Spinal cord (tissue), 10 donors: ENCODE measurements around the gene RASL11B. TPM values are rescaled to one million over a fixed set of nuclear protein-coding genes. Genes with fewer than 3 reads are reported as not detected.
A peak's percentile ranks its signal among the peaks of the same experiment; 100 is the strongest.

ENCODE experiments used
- DNase-seq, 6 donors: peaks; one replicate each; pipeline versions ENCODE4 v3.0.0 to v3.0.0-alpha.2; 2013 to 2015; ENCODE audit warnings: low spot score in 6 of 6, low read depth in 4 of 6
- H3K27ac ChIP-seq: one replicate; pipeline ENCODE4 v1.5.1; 2013; ENCODE audit warnings: low read depth, low read length, control low read depth
- H3K27me3 ChIP-seq: one replicate; pipeline ENCODE4 v1.6.1; 2013; ENCODE audit warnings: low read length; ENCODE audit not compliant: control insufficient read depth, insufficient read depth
- H3K36me3 ChIP-seq: one replicate; pipeline ENCODE4 v1.6.1; 2013; ENCODE audit warnings: low read length; ENCODE audit not compliant: control insufficient read depth, insufficient read depth
- H3K4me1 ChIP-seq: one replicate; pipeline ENCODE4 v1.6.1; 2013; ENCODE audit warnings: low read length; ENCODE audit not compliant: control insufficient read depth, insufficient read depth
- H3K4me3 ChIP-seq: one replicate; pipeline ENCODE4 v1.5.1; 2013; ENCODE audit warnings: low read depth, low read length, control low read depth
- H3K9me3 ChIP-seq: one replicate; pipeline ENCODE4 v1.6.1; 2013; ENCODE audit warnings: low read length; ENCODE audit not compliant: control insufficient read depth, insufficient read depth
- WGBS: methylation state at CpG from one replicate; pipeline ENCODE4 v1.1.5; 2013; ENCODE audit warnings: missing lambda C conversion rate; ENCODE audit not compliant: insufficient coverage; 5-methylcytosine and 5-hydroxymethylcytosine counted together
- polyA plus RNA-seq, 2 donors: library from polyadenylated mRNA; unstranded; fragments of 120-200 nt; gene quantifications; one replicate each; pipeline ENCODE4 v1.2.1, GENCODE V29; 2013; ENCODE audit not compliant: insufficient read length in 2 of 2
- total RNA-seq, 2 donors: library from RNA; depleted of rRNA in 1 of 2; stranded (reverse); fragments of 120-200 nt in 1 of 2; fragments of >200 nt in 1 of 2; gene quantifications; one replicate each; pipeline versions ENCODE4 v1.2.3 to v1.2.4, GENCODE V29; 2013 to 2014
- donor health status: healthy.

RASL11B gene
- total and polyA plus RNA-seq, 4 donors, result 6.3 to 10.2 (median 8.6) TPM

DNA sequence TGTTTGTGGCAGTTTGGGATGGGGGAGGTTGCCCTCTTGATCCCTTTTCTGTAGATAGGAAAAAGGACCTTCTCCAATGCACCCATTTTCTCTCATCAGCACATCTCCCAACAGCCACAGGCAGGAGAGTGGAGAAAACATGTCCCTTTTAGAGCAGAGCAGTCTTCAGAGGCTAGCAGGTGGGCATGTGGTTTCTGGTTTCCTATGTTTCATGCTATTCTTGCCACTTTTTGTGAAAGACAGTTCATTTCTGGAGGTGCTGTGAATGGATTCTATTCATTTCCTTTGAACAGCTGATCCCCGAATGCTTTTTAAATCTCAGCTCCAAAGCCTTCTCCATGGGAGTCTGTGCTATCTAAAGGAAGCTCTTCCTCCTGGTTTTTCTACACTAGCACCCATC, 18.9 kb downstream of the RASL11B start:
- no peaks in the 10 kb centered on the region for H3K36me3 ChIP-seq
- H3K27me3 ChIP-seq, result no peaks in the 10 kb centered on the region
- no peak overlapping the region for H3K27ac ChIP-seq
- DNase-seq, result no peak
- H3K4me1 ChIP-seq, result no peaks in the 10 kb centered on the region
- H3K4me3 ChIP-seq, result no peak overlapping the region
- WGBS, result no CpG with 5 or more reads among the region's 1 CpG
- H3K9me3 ChIP-seq, result no peaks in the 10 kb centered on the region

DNA sequence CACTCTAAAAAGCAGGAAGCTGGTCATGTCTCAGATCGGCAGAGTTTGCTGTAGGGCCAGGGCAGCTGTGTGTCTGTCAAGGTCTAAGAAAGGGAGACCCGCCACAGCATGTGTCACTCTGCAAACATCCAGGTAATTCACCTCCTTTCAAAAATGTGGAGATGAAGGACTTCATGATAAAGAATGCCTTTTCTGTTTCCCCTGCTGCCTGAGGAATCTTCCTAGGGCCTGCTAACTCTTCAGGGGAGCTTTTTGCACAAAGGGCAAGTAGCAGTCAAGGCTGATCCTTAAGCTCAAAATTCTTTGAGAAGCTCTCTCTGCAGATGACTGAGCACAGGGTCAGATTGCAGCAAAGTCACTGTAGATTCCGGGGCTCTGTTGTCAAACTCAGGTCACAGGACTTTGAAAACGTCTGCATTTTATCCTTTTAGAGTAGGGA, 21.1 kb downstream of the RASL11B start:
- no peaks in the 10 kb centered on the region for H3K36me3 ChIP-seq
- no peak overlapping the region for H3K4me3 ChIP-seq
- H3K4me1 ChIP-seq, result no peaks in the 10 kb centered on the region
- peaks cover 3% of the 10 kb centered on the region for H3K9me3 ChIP-seq
- no peak overlapping the region for H3K27ac ChIP-seq
- WGBS, result 41% methylated on average over 3 of the region's 4 CpGs
- H3K27me3 ChIP-seq, result no peaks in the 10 kb centered on the region
- DNase-seq, result no peak

DNA sequence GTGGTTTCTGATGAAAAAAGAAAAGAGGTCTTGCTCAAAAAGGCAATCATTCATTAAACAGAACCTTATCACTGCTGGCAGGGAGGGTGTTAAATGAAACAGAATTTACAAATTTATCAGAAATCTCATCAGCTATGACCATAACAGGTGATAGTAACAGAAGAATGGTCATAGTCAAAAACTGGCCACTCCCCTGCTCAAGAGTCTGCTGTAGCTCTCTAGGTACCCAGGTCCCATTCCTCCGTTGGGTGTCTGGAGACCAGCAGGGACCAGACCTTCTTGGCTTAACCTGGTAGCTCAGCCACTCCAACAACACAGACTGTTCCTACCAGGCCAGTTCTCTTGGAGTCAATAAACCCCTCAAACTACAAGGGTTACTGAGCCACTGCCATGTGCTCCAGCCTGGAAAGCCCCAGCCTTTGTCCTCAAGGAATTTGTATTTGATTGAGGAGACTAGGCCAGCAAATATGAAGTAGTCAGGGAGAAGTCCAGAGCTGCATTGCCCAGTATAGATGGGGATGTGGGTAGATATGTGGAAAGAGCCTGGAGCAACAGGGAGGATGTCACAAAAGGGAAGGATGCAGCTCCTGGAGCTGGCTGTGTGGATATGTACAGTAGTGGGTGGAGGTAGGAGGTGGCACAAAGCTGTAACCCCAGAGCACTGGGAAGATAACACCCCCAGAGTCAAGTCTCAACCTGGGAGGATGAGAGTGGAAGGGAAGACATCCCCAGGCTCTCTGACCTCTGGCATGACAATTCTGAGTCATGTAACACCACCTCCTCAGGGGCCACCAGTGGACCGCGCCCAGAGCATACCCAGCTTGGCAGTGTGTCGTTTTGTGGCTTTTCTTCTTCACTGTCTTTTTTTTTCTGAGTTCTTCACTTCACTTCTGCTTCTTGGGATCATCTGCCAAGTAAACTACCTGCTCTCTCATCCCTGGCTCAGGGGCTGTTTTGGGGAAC, 21.9 kb downstream of the RASL11B start:
- 100% methylated on average over 2 of the region's 4 CpGs for WGBS
- H3K27me3 ChIP-seq, result no peaks in the 10 kb centered on the region
- no peak overlapping the region for H3K4me3 ChIP-seq
- H3K9me3 ChIP-seq, result peaks cover 3% of the 10 kb centered on the region
- no peaks in the 10 kb centered on the region for H3K36me3 ChIP-seq
- H3K27ac ChIP-seq, result no peak overlapping the region
- no peaks in the 10 kb centered on the region for H3K4me1 ChIP-seq
- DNase-seq, result no peak

DNA sequence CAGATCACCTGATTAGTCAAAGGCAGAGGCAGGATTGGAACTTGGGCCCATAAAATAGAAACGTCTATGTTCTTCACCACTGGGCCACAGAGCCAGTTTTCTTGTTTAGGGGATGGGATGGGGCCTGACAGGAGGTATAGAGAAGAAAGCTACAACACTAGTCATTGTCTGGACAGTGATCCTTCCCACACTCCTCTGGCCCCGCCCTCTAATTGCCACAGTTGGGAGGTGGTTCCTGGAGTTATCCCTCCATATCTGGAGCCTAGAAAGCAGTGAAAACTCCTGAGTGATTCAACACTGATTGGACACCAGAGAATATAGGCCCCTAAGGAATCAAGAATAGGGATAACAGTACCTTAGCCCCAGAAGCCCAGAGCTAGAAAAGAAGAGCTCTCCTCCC, 22.9 kb downstream of the RASL11B start:
- no peaks in the 10 kb centered on the region for H3K4me1 ChIP-seq
- H3K27me3 ChIP-seq, result no peaks in the 10 kb centered on the region
- whole genome bisulfite sequencing, result 100% methylated on average over 1 of the region's 2 CpGs
- no peak overlapping the region for H3K27ac ChIP-seq
- no peak overlapping the region for H3K4me3 ChIP-seq
- DNase-seq, result no peak
- peaks cover 3% of the 10 kb centered on the region for H3K9me3 ChIP-seq
- no peaks in the 10 kb centered on the region for H3K36me3 ChIP-seq

DNA sequence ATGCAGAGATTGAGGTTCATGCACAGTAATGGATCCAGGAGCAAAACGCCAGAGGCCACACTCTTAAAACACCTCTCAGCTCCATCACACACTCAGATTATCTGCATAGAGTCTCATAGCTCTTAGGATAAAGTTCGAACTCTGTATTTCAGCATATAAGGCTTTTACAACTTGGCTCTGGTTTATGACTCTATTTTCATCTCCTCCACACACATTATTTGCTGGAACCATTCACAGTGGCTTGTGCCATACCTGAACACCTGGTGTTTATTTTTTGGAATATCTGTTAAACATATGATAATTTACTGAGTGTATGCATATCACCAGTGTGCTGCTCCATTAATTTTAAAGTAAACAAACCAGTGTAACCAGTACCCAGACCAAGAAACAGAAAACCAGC, 27.2 kb downstream of the RASL11B start:
- 83% methylated on average over 2 of the region's 2 CpGs for WGBS
- H3K4me3 ChIP-seq, result no peak overlapping the region
- H3K4me1 ChIP-seq, result no peaks in the 10 kb centered on the region
- H3K27me3 ChIP-seq, result no peaks in the 10 kb centered on the region
- H3K9me3 ChIP-seq, result peaks cover 3% of the 10 kb centered on the region
- no peak for DNase-seq
- H3K36me3 ChIP-seq, result no peaks in the 10 kb centered on the region
- H3K27ac ChIP-seq, result no peak overlapping the region

- no peak overlapping the region for H3K27ac ChIP-seq
- no peak overlapping the region for H3K4me3 ChIP-seq
- H3K4me1 ChIP-seq, result no peaks in the 10 kb centered on the region
- DNase-seq, result peak in 1 of 6 donors; percentile 50
- no peaks in the 10 kb centered on the region for H3K27me3 ChIP-seq
- no peaks in the 10 kb centered on the region for H3K36me3 ChIP-seq
- WGBS, result no CpG with 5 or more reads among the region's 2 CpGs
- peaks cover 3% of the 10 kb centered on the region for H3K9me3 ChIP-seq
Measured at GRCh38 chr4:52889778-52890520, 27.8 kb downstream of the RASL11B start.

- no peak overlapping the region for H3K4me3 ChIP-seq
- no peaks in the 10 kb centered on the region for H3K4me1 ChIP-seq
- H3K36me3 ChIP-seq, result no peaks in the 10 kb centered on the region
- no peaks in the 10 kb centered on the region for H3K27me3 ChIP-seq
- no peak overlapping the region for H3K27ac ChIP-seq
- peaks cover 3% of the 10 kb centered on the region for H3K9me3 ChIP-seq
- no peak for DNase-seq
- WGBS, result no CpG with 5 or more reads among the region's 1 CpG
Measured at GRCh38 chr4:52890521-52890791, 28.3 kb downstream of the RASL11B start.

GRCh38 chr4:52891743-52892142, 29.6 kb downstream of the RASL11B start:
- Histone ChIP-seq H3K4me1 (no peaks in the 10 kb centered on the region), H3K27ac (no peak overlapping the region), H3K27me3 (no peaks in the 10 kb centered on the region), H3K36me3 (no peaks in the 10 kb centered on the region), H3K9me3 (no peaks in the 10 kb centered on the region), H3K4me3 (no peak overlapping the region)
- no peak for DNase-seq
- WGBS, result 77% methylated on average over 1 of the region's 1 CpG

DNA sequence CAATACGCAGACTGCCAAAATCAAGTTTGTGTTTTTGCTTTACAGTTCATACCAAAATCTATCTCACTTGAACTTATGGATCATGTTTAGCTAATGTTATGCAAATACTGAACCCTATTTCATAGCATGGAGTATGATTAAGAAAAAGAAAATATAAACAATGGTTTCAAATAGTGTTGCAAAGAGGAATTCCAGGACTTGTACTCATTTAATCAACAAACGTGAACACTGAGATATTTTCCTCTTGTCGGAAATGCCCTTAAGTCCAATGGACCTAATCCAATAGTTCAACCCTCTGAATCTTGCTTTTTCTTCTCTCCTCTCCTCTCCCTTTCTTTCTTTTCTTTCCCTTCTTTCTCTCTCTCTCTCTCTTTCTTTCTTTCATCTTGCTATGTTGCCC, 30.8 kb downstream of the RASL11B start:
- Histone ChIP-seq H3K4me3 (no peak overlapping the region), H3K9me3 (no peaks in the 10 kb centered on the region), H3K4me1 (no peaks in the 10 kb centered on the region), H3K27me3 (no peaks in the 10 kb centered on the region), H3K27ac (no peak overlapping the region), H3K36me3 (no peaks in the 10 kb centered on the region)
- DNase-seq, result no peak
- 96% methylated on average over 2 of the region's 3 CpGs for WGBS

- no CpG with 5 or more reads among the region's 1 CpG for WGBS
Measured at GRCh38 chr4:52894443-52894842, 32.3 kb downstream of the RASL11B start.

More at GRCh38 chr4:52894443-52894842, 32.3 kb downstream of the RASL11B start:
- Histone ChIP-seq H3K4me1 (no peaks in the 10 kb centered on the region), H3K27ac (no peak overlapping the region), H3K36me3 (no peaks in the 10 kb centered on the region), H3K4me3 (no peak overlapping the region), H3K9me3 (no peaks in the 10 kb centered on the region), H3K27me3 (no peaks in the 10 kb centered on the region)
- DNase-seq, result no peak
